SH-SY5Y (cell line): ENCODE data around the gene PDE6H.

Experiments used
- GATA2 ChIP-seq: IDR thresholded peaks from 2 replicates; pipeline ENCODE4 v1.6.1; 2011; ENCODE audit warnings: mild to moderate bottlenecking, low read depth, low read length
- GATA3 ChIP-seq: IDR thresholded peaks from 2 replicates; pipeline ENCODE4 v1.6.1; 2011; ENCODE audit warnings: low read depth, mild to moderate bottlenecking, low read length, moderate library complexity

DNA sequence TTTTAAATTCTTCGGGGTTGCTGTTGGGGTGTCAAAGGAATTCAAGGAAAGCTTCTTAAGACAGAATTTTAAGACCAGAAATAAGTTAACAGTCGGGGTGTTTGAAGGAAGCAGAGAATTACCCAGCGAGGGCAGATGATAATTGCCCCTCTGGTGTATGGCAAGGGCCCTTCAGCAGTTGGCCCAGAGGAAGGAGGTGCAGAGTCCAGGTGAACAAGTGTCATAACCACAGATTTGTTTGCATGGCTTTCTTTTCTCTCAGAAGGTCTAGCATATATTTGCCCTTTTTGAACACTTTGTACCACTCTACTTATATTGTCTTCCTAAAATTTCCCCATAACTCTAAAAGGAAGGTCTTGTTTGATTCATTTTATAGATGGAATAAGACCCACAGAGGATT, 1.8 kb downstream of the PDE6H start:
- no peak for TF ChIP-seq GATA2
- no peak for TF ChIP-seq GATA3
